HG03457 (cell line): ENCODE data around the gene WDR36.
"Not testable (repeated sequence)": the region's sequence is repeated elsewhere in the genome, so short reads cannot be mapped to it uniquely, and the experiment has no call there.

Experiments
- ATAC-seq: cut with Tn5 transposase; IDR thresholded peaks from one replicate; pipeline ENCODE4 v1.9.1; 2021; ENCODE audit warnings: moderate number of reproducible peaks; ENCODE audit not compliant: unreplicated experiment

WDR36 gene

GRCh38 chr5:111134864-111135263 is 42.7 kb downstream of the WDR36 start:
- ATAC-seq, result no peak

- ATAC-seq, result no peak
Observed at GRCh38 chr5:111135363-111135762, 43.2 kb downstream of the WDR36 start.

- ATAC-seq, result no peak
Observed at GRCh38 chr5:111135946-111136345, 43.8 kb downstream of the WDR36 start.

- ATAC-seq, result no peak
Observed at GRCh38 chr5:111138096-111138495, 45.9 kb downstream of the WDR36 start.

GRCh38 chr5:111141471-111141870 is 49.3 kb downstream of the WDR36 start:
- not testable (repeated sequence) for ATAC-seq

- ATAC-seq, result no peak
Observed at GRCh38 chr5:111142932-111143331, 50.8 kb downstream of the WDR36 start.

- ATAC-seq, result no peak
Observed at GRCh38 chr5:111143910-111144309, 51.8 kb downstream of the WDR36 start.

- ATAC-seq, result peak; percentile 86
Observed at GRCh38 chr5:111144352-111144930, 52.3 kb downstream of the WDR36 start.

- no peak for ATAC-seq
Observed at GRCh38 chr5:111146053-111146452, 53.9 kb downstream of the WDR36 start.

GRCh38 chr5:111147502-111147901 is 55.4 kb downstream of the WDR36 start:
- no peak for ATAC-seq

- no peak for ATAC-seq
Observed at GRCh38 chr5:111151998-111152397, 59.9 kb downstream of the WDR36 start.

GRCh38 chr5:111153483-111153882 is 61.3 kb downstream of the WDR36 start:
- ATAC-seq, result no peak

- ATAC-seq, result no peak
Observed at GRCh38 chr5:111153945-111154344, 61.8 kb downstream of the WDR36 start.

- no peak for ATAC-seq
Observed at GRCh38 chr5:111158105-111158744, 66.1 kb downstream of the WDR36 start.

- ATAC-seq, result no peak
Observed at GRCh38 chr5:111159845-111160244, 67.7 kb downstream of the WDR36 start.

GRCh38 chr5:111163000-111163399 is 70.9 kb downstream of the WDR36 start:
- ATAC-seq, result no peak

- ATAC-seq, result no peak
Observed at GRCh38 chr5:111165058-111165457, 72.9 kb downstream of the WDR36 start.

- ATAC-seq, result no peak
Observed at GRCh38 chr5:111167551-111167950, 75.4 kb downstream of the WDR36 start.

- no peak for ATAC-seq
Observed at GRCh38 chr5:111168608-111169007, 76.5 kb downstream of the WDR36 start.

- ATAC-seq, result no peak
Observed at GRCh38 chr5:111169269-111169668, 77.1 kb downstream of the WDR36 start.

- no peak for ATAC-seq
Observed at GRCh38 chr5:111170279-111170678, 78.1 kb downstream of the WDR36 start.

- ATAC-seq, result no peak
Observed at GRCh38 chr5:111172504-111172903, 80.4 kb downstream of the WDR36 start.

GRCh38 chr5:111173476-111173875 is 81.3 kb downstream of the WDR36 start:
- ATAC-seq, result no peak
